PFSK-1 (cell line): ENCODE results near the gene OSTN.

Experiments
- REST ChIP-seq, 2 experiments: IDR thresholded peaks; 2 replicates each; pipeline versions ENCODE4 v1.6.1 to v1.8.0; 2011 to 2012; ENCODE audit warnings: low read depth in 2 of 2, low read length in 2 of 2, control low read depth in 1 of 2, inconsistent platforms in 1 of 2, mild to moderate bottlenecking in 1 of 2, moderate library complexity in 1 of 2; ENCODE audit not compliant: insufficient read depth in 1 of 2
- SIN3A ChIP-seq: IDR thresholded peaks from 2 replicates; pipeline ENCODE4 v1.6.1; 2012; ENCODE audit warnings: mild to moderate bottlenecking, low read length, moderate library complexity, borderline replicate concordance; ENCODE audit not compliant: insufficient read depth
- TAF1 ChIP-seq: IDR thresholded peaks from 2 replicates; pipeline ENCODE4 v1.6.1; 2012; ENCODE audit warnings: low read length, control low read depth, borderline replicate concordance; ENCODE audit not compliant: insufficient read depth

- TF ChIP-seq SIN3A (no peak), TAF1 (no peak), REST (IDR thresholded peaks at IDR 0.05; ENCODE audit: insufficient read depth in 1 of 2, low read depth in 2 of 2, low read length in 2 of 2) (no peak)
Measured at GRCh38 chr3:191151653-191152052, 47.4 kb upstream of the OSTN start.
